GM18907 (cell line): ENCODE results near the gene TRPM3.

Experiments used
- ATAC-seq: cut with Tn5 transposase; IDR thresholded peaks from one replicate; pipeline ENCODE4 v1.9.1; 2021; ENCODE audit warnings: mild to moderate bottlenecking, moderate library complexity; ENCODE audit not compliant: unreplicated experiment

The TRPM3 gene

DNA sequence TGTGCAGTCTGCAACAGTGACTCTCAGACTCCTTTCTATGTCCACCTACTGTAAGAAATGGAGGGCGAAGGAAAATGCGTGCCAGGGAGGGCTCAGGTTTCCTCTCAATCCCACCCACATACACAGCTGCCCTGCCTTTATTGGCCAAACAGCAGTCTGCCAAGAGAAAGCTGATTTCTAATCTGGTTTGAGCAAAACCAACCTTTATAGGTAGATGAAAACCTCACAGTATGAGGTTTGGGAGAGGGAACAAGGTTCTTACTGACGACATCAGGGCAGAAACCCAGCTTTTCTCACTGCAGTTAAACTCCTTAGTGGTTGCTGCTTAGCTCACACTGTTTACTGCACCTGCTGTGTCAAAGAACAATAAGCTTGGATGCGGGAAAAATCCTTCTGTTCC lies 554.7 kb downstream of the TRPM3 start:
- no peak for ATAC-seq

DNA sequence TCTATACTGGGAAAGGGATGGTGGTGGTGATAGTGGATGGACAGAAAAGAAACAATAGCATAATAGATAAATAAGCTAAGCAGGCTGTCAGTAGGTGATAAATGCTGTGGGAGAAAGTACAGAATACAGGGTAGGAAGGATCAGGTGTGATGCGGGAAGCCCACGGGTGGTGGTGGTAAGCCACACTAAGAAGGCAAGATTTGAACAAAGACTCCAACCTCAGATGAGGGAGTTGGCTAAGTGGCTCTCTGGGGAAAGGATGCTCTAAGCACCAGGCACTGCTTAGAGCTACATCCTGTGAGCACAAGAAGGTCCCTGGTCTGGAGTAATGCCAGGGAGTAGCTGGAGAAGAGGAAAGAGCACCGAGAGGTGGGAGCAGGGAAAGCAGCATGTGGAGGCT lies 555.4 kb downstream of the TRPM3 start:
- no peak for ATAC-seq

DNA sequence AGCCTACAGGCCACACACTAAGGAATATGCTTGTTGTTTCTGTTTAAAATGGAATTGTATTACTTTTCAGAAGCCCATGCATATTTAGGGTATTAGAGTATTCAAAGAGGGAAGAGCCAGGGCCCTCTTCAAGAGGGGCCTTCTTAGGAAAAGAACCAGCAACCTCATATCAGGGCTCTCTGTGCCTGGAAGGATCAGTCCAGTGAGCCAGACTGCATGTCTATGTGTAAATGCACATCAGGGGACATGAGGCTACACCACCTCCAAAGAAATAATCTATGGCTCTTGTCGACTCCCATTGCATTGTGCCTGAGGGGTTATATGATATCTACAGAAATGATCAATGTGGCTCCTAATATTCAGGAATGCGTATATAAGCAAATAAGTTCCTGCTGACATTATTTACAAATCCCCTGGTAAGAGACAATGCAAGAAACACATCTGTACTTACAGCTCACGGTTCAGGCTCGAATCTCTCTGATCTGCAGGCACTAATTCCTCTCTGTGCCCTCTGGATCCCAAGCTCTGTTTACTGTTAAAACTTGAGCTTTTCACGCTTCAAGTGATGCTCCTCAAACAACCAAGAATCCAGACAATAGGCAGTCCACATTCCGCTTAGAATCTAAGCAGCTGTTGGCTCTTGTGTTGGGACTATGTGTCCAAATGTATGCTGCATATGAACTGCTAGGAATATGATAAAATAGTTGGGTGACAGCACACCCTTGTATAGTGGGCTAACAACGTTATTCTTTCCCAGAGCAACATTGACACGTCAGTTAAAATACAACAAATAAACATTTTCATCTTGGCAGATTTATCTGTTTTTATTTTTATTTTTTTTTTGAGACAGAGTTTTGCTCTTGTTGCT lies 556.7 kb downstream of the TRPM3 start:
- no peak for ATAC-seq

DNA sequence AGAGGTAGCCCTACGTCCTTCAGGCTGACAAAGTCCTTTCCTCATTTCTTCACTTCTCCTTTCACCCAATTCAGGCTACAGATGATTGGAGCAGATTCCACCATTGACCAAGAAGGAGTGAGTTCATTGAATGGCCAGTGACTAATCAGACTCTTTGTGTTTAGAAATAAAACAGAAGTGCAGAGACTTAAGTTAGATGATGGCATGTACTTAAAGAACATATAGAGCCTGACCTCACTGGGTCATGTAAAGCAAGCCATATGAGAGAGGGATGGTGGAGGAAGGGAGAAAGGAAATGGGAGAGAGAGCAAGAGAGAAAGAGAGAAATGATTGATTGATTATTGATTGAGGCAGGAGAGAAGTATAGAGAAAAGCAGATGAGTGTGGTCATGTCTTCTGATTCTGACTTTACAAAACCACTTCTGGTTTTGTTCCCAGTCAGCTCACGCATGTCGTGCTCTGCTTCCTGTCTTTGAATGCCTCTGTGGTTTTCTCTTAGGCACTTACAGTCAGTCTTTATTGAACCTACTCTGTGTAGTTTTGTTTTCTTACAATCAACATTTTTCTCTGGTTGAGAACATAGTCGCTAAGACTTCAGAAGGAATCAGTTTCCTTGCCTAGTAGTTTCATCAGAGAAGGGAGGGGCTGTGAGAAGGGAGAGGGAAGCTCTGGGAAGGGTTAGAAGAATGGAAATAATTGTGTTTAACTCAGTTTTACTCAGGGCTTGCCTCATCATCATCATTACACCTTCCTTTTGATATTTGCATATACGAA lies 557.8 kb downstream of the TRPM3 start:
- ATAC-seq, result peak; percentile 97

DNA sequence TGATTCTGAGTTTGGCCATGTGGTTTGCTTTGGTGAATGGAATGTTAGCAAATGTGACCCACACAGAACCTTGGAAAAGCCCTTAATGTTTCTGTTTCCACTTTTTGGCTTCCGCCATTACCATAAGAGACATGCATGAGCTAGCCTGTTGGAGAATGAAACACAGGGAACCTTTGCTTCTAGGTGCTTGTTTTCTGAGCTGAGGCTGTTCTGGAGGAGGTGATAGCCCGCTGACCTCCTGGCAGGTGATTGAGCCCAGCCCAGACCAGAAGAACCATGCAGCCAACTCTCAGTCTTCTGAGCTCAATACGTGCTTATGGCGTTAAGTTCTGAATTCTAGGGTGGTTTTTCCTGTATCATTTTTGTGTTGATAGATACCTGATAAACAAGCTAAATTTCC lies 558.4 kb downstream of the TRPM3 start:
- ATAC-seq, result no peak

DNA sequence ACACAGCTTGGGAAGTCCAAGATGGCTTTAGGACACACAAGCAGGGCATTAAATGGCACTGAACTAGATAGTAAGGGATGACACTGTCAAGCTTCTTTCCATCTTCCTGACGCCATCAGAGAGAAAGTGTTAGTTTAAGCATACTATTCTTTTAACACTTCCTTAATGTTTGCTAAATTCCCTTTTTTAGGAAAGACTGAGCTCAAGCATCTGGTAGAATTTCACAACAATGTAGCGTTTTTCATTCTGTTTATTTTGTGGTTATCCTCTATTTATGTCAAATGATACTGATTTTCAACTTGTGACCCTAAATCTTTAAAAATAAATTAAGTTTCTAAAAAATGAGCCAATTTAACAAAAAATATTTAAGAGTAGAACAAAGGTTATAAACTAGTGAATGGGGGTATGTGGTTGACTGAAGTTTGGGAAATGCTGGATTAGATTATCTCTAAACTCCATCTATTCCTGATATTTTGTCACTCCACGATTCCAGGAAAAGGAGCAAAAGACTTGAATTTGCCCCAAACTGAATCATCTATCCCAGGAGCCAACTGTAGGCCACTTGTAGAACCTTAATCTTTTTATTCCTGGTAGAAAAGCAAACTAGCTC lies 559.5 kb downstream of the TRPM3 start:
- ATAC-seq, result no peak

DNA sequence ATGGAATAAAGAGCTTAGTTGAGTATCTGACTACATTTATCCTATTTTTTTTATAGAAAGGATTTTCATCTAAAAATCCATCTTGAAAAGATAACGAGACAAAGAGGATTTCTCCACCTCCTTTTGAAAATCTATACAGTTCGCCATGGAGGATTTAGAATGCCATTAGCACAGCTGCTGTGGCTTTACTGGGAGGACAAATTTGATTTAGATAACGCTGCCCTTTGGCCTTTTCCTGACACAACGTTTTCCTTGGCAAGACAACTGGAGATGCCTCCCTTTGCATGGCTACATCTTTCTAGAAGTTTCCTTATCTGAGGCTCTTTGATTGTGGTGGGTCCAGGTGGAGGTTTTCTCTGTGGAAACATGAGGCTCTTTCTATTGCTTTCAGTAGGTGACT lies 560.3 kb downstream of the TRPM3 start:
- no peak for ATAC-seq

DNA sequence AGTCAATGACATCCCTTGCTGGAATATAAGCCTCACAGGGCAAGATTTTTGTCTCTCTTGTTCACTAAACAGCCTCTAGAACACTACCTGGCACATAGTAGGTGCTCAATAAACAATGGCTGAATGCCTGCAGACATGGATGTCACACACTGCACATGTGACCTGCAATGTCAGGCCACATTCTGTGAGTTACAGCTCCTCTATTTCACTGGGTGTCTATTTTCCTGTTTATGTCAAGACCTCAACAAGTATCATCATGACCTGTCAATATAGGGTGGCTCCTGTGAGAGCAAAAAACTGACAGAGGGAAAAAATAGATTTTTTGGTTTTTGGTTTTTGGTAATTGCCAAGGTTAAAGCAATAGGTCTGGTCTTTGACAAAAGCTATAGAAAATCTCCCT lies 562.3 kb downstream of the TRPM3 start:
- no peak for ATAC-seq

DNA sequence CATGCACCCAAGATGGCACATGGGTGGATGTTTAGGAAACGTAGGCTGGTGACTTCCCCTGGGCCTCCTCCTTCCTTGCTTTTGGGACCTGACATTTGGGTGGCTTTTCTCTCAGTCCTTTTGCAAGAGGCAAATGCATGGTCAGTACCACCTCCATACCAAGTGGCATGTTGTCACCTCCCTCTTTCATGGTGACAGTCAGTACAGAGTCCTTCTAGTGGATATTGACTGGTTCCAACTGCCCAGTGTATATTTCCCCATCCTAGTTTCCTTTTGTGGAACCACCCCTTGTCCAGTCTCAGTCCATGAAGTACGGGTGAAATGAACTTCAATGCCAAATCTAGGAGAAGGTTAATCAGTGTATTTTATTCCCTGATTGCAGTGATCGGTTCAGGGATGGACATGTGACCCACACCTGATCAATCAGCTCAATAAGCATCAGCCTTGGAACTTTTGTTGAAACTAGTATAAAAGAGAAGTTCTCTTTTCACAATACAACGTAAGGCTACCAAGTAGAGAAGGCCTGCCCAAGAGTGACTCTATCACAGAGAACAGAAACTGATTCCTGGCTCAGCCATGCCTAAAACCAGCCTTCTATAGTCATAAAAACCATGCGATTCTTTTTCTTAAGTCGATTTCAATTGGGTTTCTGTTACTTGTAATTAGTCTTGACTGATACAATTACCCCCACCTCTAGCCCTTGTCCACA lies 563.6 kb downstream of the TRPM3 start:
- peak; percentile 99 for ATAC-seq

DNA sequence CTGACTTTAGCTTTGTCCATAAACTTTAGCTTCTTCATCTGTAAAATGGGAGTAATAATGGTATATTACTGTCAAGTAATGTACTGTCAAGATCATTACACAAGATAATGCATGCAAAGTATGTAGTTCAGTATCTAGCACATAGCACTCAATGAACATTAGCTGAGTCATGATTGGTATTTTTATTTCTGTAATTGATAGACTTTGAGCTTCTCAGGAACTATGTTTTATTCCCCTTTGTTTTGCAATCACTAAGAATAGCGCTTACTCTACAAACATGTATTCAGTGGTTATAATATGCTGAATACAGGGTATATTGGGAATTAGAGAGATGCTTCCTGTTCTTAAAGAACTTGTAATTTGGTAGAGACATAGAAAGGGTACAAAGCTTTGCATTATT lies 564.6 kb downstream of the TRPM3 start:
- ATAC-seq, result no peak

DNA sequence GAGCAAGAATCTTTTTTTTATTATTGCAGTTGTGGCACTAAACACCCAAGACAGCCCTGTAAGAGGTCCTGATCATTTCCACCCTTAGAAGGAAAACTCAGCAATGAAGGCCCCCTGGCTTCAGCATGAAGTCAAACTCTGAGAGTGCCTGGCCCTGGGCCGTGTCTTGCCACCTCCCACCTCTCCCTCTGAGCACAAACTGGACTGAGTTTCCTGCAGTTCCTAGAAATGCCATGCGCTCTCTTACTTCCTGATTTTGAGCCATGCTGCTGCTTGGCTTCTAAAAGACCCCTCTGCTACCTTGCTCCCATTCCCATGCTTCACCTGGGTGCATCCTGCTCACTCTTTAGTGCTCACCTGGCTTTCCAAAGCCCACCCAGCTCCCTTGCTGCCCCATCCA lies 566.5 kb downstream of the TRPM3 start:
- no peak for ATAC-seq

DNA sequence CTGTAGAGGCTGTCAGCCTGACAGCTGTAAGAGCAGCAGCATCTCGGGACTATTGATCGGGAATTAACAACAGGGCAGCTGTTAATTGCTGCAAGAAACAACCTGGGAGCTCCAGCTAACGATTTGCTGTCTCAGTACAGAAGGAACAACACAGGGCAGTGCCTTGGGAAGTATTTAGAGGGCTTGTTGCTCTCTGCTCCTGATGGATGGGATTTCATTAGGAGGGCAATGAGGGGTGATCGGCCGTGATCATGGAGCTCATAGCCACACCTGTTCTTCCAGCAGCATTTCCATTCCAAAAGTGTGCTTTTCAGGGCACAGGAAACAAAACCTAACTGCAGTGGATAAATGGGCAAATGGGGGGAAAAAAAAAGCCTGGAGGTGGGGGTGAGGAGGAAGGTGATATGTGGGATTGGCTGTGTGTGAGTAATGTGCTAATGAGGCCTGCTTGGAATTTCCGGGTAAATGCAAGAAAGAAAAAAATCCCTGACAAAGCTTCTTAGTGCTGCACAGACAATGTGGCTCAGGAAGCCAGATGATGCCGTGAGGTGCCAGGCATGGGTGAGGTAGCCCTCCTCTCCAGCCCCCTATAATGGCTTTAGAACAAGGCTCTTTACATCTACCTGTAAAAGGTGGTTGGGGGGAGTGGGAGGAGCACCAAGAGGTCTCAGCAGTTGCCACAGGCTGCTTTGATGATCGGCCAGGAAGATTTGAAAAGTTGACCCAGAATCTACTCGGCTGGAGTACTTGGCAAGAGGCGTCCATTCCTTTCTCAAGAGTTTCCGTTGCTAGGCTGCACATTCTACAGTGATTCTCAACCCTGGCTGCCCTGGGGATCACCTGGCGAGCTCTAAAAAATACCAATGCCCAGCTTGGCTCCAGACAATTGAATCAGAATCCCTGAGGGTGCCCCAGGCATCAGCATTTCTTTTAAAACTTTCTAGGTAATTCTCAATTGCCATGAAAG lies 567.4 kb downstream of the TRPM3 start:
- no peak for ATAC-seq

DNA sequence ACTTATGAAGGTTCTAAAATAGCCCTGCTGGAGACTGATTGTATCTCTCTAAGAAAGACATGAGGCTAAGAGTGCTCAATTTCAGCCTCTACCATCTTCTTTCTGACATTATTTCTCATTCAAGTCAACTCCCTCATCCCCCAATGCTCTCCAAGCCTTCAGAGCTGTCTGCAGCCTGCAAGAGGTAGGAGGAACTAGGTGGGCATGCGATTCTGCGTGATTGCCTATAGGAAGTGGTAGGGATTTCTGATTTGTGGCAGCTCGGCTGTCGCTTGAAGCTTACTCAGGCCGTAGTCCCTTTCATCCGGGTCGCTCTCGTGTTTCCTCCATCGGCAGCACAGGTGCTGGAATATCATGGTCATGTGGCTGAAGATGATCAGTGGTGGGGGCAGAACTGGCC lies 568.9 kb downstream of the TRPM3 start:
- no peak for ATAC-seq

DNA sequence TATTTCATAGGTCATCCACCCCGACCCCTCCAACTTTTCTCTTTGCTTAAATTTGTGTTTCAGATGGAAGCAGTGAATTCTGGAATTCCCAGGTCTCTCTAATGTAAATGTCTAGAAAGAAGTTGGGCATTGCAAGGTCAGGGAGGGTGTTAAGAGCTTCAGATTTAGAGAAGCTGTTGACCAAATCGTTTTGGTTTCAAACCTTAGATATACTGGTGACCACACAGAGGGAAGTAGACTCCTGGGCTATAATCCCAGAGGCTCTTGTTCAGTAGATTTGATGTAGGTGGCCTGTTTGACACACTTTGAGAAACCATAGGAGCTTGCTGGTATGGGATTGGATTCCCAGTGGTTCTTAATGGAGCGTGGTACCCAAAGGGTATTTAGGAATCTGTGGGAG lies 569.6 kb downstream of the TRPM3 start:
- ATAC-seq, result no peak

DNA sequence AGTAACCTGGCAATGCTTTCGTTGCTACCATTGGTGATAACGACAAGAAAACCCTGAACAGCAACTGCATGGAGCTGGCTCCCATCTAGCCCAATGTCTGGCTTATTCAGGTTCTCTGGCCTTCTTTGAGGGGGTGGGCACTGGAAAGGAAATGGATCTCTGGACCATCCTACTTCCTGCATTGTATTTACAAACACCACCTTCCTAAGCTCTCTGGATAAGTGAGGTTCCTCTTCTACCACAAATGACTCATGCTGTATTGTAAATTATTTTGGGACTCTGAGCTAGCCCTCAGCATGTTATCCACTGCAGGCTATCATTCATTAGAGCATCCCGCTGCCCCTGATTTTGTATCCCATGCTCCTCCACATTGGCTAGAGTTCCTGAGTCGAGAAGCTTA lies 570.0 kb downstream of the TRPM3 start:
- no peak for ATAC-seq

DNA sequence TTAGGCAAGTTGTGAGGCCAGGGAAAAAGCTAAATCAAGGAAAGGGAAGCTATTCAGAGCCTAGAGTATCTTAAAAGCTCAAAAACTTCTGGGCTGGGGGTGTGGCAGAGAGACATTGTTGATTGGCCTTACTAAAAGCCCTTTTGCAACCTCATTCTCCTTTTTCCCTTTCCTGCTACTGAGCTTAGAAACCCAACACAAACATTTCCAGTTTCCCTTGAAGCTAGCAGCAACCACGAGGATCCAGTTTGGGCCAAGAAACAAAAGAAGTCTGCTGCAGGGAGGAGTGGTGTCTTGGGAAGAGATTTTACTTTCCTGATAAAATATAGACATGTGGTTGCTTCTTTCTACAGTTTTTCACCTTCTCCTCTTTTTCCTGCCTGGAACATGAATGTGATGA lies 571.5 kb downstream of the TRPM3 start:
- no peak for ATAC-seq

DNA sequence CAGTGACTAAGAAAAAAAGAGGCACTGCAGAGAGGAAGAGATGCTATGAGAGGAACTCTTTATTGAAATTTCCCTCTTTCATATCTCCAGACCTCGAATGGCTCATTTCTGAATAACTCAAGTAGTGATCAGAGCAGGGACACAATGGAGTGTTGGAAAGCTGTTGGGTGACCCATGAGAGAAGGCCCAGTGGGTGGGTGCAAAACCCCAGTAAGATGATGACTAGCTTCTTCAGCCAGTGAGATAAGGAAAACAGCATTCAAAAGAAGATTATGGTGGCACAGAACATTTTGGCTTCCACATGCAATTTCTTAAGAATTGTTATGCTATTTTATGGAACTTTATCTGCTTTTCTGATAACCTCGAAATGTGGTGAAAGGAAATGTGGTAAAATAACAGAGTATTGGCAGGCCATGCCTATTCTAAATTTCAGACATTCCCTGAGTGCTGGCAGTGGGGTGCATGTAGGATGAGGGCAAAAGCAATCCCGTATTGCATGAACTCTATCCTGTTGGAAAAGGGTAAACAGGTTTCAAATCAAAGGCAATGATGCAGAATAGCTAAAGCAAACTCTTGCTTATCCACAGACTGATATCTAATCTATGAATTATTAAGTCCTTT lies 579.0 kb downstream of the TRPM3 start:
- no peak for ATAC-seq

DNA sequence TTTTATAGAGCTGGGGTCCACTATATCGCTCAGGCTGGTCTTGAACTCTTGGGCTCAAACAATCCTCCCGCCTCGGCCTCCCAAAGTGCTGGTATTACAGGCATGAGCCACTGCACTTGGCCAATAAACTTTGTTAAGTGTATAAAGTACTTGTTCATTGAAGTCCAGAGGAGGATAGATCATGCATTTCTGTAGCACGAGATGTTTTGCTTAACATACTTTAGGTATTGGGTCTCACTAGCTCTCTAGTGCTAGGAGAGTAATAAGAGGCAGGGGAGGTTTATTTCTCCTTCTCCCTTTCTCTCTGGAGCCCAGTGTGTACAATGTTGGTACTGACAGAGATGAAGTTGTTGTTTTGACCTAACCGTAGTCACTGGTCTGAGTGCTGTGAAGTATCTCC lies 581.4 kb downstream of the TRPM3 start:
- ATAC-seq, result no peak

DNA sequence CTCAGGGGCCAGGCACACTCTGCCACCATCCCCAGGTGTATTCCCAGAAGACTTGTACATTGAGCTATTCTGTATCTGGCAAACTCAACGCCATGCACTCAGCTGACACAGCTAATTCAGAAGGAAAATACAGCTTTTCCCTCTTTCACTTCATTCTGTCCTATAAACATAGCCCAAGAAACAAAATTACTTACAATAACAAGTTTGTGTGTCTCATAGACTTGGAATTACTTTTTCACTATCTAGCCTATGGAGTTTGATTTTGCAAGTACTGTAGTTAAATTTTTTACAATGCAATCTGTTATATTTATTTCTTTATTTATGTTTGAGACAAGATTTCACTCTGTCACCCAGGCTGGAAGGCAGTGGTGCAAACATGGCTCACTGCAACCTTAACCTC lies 581.9 kb downstream of the TRPM3 start:
- ATAC-seq, result no peak

DNA sequence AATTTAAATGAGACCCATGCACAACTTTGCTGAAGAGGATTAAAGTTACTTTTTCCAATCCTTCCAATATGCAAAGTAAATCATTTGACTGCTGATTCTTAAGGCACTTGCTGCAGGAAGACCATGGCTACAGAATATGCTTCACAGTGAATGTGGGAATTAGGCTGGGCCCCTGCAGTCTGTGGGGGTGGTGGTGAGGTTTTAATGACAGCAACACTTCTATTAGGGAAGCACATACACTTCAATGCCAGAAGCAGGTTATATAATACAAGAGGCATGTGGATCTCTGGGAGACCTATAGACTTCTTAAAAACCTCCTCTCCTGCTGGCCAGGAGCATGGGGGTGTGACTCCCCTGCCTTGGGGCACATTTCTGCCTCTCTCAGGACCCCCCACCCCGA lies 582.4 kb downstream of the TRPM3 start:
- no peak for ATAC-seq
